Middle frontal gyrus (tissue), 1 donor: ENCODE measurements around the gene TRAFD1.

Source experiments
- DNase-seq: peaks from one replicate; pipeline ENCODE4 v3.0.0-alpha.2; 2015; ENCODE audit warnings: low spot score; ENCODE audit errors: extremely low spot score

Gene TRAFD1

GRCh38 chr12:112115259-112116045 is 9.9 kb upstream of the TRAFD1 start:
- DNase-seq: no peak

GRCh38 chr12:112116232-112117060 is 8.9 kb upstream of the TRAFD1 start:
- DNase-seq: peak; percentile 85

GRCh38 chr12:112117685-112118084 is 7.7 kb upstream of the TRAFD1 start:
- DNase-seq: no peak

- peak; percentile 50 for DNase-seq
Observed at GRCh38 chr12:112121780-112122565, 3.4 kb upstream of the TRAFD1 start.

GRCh38 chr12:112122823-112123690 is 2.3 kb upstream of the TRAFD1 start:
- DNase-seq: no peak

GRCh38 chr12:112124918-112125249 is 476 bp upstream of the TRAFD1 start:
- no peak for DNase-seq

GRCh38 chr12:112126000-112126438 is 659 bp downstream of the TRAFD1 start:
- no peak for DNase-seq

- DNase-seq: no peak
Observed at GRCh38 chr12:112126911-112127310, 1.6 kb downstream of the TRAFD1 start.

GRCh38 chr12:112130441-112130998 is 5.2 kb downstream of the TRAFD1 start:
- no peak for DNase-seq

GRCh38 chr12:112131686-112132085 is 6.3 kb downstream of the TRAFD1 start:
- no peak for DNase-seq

- no peak for DNase-seq
Observed at GRCh38 chr12:112133418-112133817, 8.1 kb downstream of the TRAFD1 start.

- no peak for DNase-seq
Observed at GRCh38 chr12:112134731-112135130, 9.4 kb downstream of the TRAFD1 start.

- no peak for DNase-seq
Observed at GRCh38 chr12:112140728-112141127, 15.4 kb downstream of the TRAFD1 start.

- DNase-seq: no peak
Observed at GRCh38 chr12:112146123-112146522, 20.8 kb downstream of the TRAFD1 start.

GRCh38 chr12:112148031-112148513 is 22.7 kb downstream of the TRAFD1 start:
- DNase-seq: no peak

GRCh38 chr12:112149596-112149995 is 24.2 kb downstream of the TRAFD1 start:
- DNase-seq: no peak

- DNase-seq: no peak
Observed at GRCh38 chr12:112151766-112152541, 26.6 kb downstream of the TRAFD1 start.

- no peak for DNase-seq
Observed at GRCh38 chr12:112153181-112153892, 28.0 kb downstream of the TRAFD1 start.

- DNase-seq: no peak
Observed at GRCh38 chr12:112153893-112154219, 28.5 kb downstream of the TRAFD1 start.
